ENCODE results near the gene KPNA3. TPM values are rescaled to one million over a fixed set of nuclear protein-coding genes. Genes with fewer than 3 reads are reported as not detected.

KPNA3 gene
- total and polyA plus RNA-seq, 7 experiments from 2014 or later = 17.0 to 38.7 (median 19.6) TPM

GRCh38 chr13:49664606-49665005 is 127.9 kb downstream of the KPNA3 start:
- DNase-seq = no peak
- no peaks in the 10 kb centered on the region for H3K4me1 ChIP-seq (ENCODE audit: control insufficient read depth in 2 of 2, insufficient read depth in 2 of 2, low read length in 2 of 2)
- H3K9me3 ChIP-seq (ENCODE audit: control insufficient read depth in 2 of 3, low read length in 3 of 3) = no peaks in the 10 kb centered on the region
- no peak for ATAC-seq
- H3K4me3 Mint-ChIP-seq = no peak overlapping the region
- CTCF ChIA-PET = no interaction called here
- no peaks in the 10 kb centered on the region for H3K9me3 Mint-ChIP-seq
- no peak overlapping the region for H3K27ac ChIP-seq (ENCODE audit: low read depth, low read length)
- peaks cover 23 to 59% (median 35%) of the 10 kb centered on the region in 5 donors for H3K36me3 Mint-ChIP-seq
- H3K4me3 ChIP-seq (ENCODE audit: low read length) = no peak overlapping the region
- H3K27ac Mint-ChIP-seq = no peak overlapping the region
- POLR2A ChIA-PET = no interaction called here
- H3K27me3 ChIP-seq (ENCODE audit: control insufficient read depth in 2 of 2, insufficient read depth in 2 of 2, low read length in 2 of 2) = no peaks in the 10 kb centered on the region
- H3K4me1 Mint-ChIP-seq = peaks cover 0 to 3% (median 0%) of the 10 kb centered on the region in 7 donors
- H3K27me3 Mint-ChIP-seq = no peaks in the 10 kb centered on the region
- intact Hi-C loops (cut with micrococcal nuclease) = no loop called here
- peaks cover 0 to 40% (median 0%) of the 10 kb centered on the region in 3 experiments for H3K36me3 ChIP-seq (ENCODE audit: control insufficient read depth in 2 of 3, insufficient read depth in 3 of 3, low read length in 3 of 3)

GRCh38 chr13:49657241-49657641 is 135.2 kb downstream of the KPNA3 start:
- peaks cover 11 to 25% (median 17%) of the 10 kb centered on the region in 5 donors for H3K36me3 Mint-ChIP-seq
- no peaks in the 10 kb centered on the region for H3K9me3 ChIP-seq (ENCODE audit: control insufficient read depth in 2 of 3, low read length in 3 of 3)
- H3K27ac Mint-ChIP-seq = no peak overlapping the region
- no peaks in the 10 kb centered on the region for H3K9me3 Mint-ChIP-seq
- H3K27me3 ChIP-seq (ENCODE audit: control insufficient read depth in 2 of 2, insufficient read depth in 2 of 2, low read length in 2 of 2) = no peaks in the 10 kb centered on the region
- ATAC-seq (no peak), DNase-seq (no peak)
- H3K4me3 ChIP-seq (ENCODE audit: low read length) = no peak overlapping the region
- POLR2A ChIA-PET = no interaction called here
- CTCF ChIA-PET = no interaction called here
- no peaks in the 10 kb centered on the region for H3K4me1 ChIP-seq (ENCODE audit: control insufficient read depth in 2 of 2, insufficient read depth in 2 of 2, low read length in 2 of 2)
- peaks cover 0 to 19% (median 0%) of the 10 kb centered on the region in 3 experiments for H3K36me3 ChIP-seq (ENCODE audit: control insufficient read depth in 2 of 3, insufficient read depth in 3 of 3, low read length in 3 of 3)
- H3K27me3 Mint-ChIP-seq = no peaks in the 10 kb centered on the region
- H3K4me1 Mint-ChIP-seq = peaks cover 0 to 3% (median 0%) of the 10 kb centered on the region in 7 donors
- H3K27ac ChIP-seq (ENCODE audit: low read depth, low read length) = no peak overlapping the region
- intact Hi-C loops (cut with micrococcal nuclease) = no loop called here
- no peak overlapping the region for H3K4me3 Mint-ChIP-seq

GRCh38 chr13:49655906-49656305 is 136.6 kb downstream of the KPNA3 start:
- H3K4me3 ChIP-seq (ENCODE audit: low read length) = no peak overlapping the region
- Mint-ChIP-seq H3K4me1 (peaks cover 0 to 3% (median 0%) of the 10 kb centered on the region in 7 donors), H3K27ac (no peak overlapping the region), H3K9me3 (no peaks in the 10 kb centered on the region), H3K36me3 (peaks cover 2 to 15% (median 9%) of the 10 kb centered on the region in 5 donors), H3K27me3 (no peaks in the 10 kb centered on the region), H3K4me3 (no peak overlapping the region)
- intact Hi-C loops (cut with micrococcal nuclease) = no loop called here
- DNase-seq = no peak
- no peak for ATAC-seq
- H3K4me1 ChIP-seq (ENCODE audit: control insufficient read depth in 2 of 2, insufficient read depth in 2 of 2, low read length in 2 of 2) = no peaks in the 10 kb centered on the region
- no peak overlapping the region for H3K27ac ChIP-seq (ENCODE audit: low read depth, low read length)
- ChIA-PET POLR2A (no interaction called here), CTCF (interaction anchor here (0.7 kb wide), 1 partner anchor 12 kb away, joined by 3 read pairs; no protein-coding TSS in a partner anchor)
- no peaks in the 10 kb centered on the region for H3K27me3 ChIP-seq (ENCODE audit: control insufficient read depth in 2 of 2, insufficient read depth in 2 of 2, low read length in 2 of 2)
- no peaks in the 10 kb centered on the region for H3K9me3 ChIP-seq (ENCODE audit: control insufficient read depth in 2 of 3, low read length in 3 of 3)
- H3K36me3 ChIP-seq (ENCODE audit: control insufficient read depth in 2 of 3, insufficient read depth in 3 of 3, low read length in 3 of 3) = peaks cover 0 to 9% (median 0%) of the 10 kb centered on the region in 3 experiments

GRCh38 chr13:49654011-49654410 is 138.5 kb downstream of the KPNA3 start:
- Histone ChIP-seq H3K4me1 (ENCODE audit: control insufficient read depth in 2 of 2, insufficient read depth in 2 of 2, low read length in 2 of 2) (no peaks in the 10 kb centered on the region), H3K27me3 (ENCODE audit: control insufficient read depth in 2 of 2, insufficient read depth in 2 of 2, low read length in 2 of 2) (no peaks in the 10 kb centered on the region), H3K27ac (ENCODE audit: low read depth, low read length) (no peak overlapping the region), H3K9me3 (ENCODE audit: control insufficient read depth in 2 of 3, low read length in 3 of 3) (no peaks in the 10 kb centered on the region), H3K4me3 (ENCODE audit: low read length) (no peak overlapping the region), H3K36me3 (ENCODE audit: control insufficient read depth in 2 of 3, insufficient read depth in 3 of 3, low read length in 3 of 3) (no peaks in the 10 kb centered on the region)
- Mint-ChIP-seq H3K9me3 (no peaks in the 10 kb centered on the region), H3K4me1 (peaks cover 0 to 7% (median 0%) of the 10 kb centered on the region in 7 donors), H3K4me3 (no peak overlapping the region), H3K27me3 (no peaks in the 10 kb centered on the region), H3K27ac (no peak overlapping the region), H3K36me3 (peaks cover 0 to 11% (median 6%) of the 10 kb centered on the region in 5 donors)
- no peak for DNase-seq
- intact Hi-C loops (cut with micrococcal nuclease) = loop anchor here in 1 of 2 donors (5.0 kb wide), 1 partner anchor 193 kb away; no protein-coding TSS in a partner anchor
- CTCF ChIA-PET = no interaction called here
- POLR2A ChIA-PET = no interaction called here
- ATAC-seq = no peak

- H3K4me3 Mint-ChIP-seq = no peak overlapping the region
- ATAC-seq = no peak
- DNase-seq = no peak
- H3K4me1 Mint-ChIP-seq = peaks cover 0 to 7% (median 0%) of the 10 kb centered on the region in 7 donors
- intact Hi-C loops (cut with micrococcal nuclease) = loop anchor here in 1 of 2 donors (5.0 kb wide), 1 partner anchor 194 kb away; no protein-coding TSS in a partner anchor
- H3K36me3 Mint-ChIP-seq = peaks cover 0 to 8% (median 6%) of the 10 kb centered on the region in 5 donors
- H3K9me3 Mint-ChIP-seq = no peaks in the 10 kb centered on the region
- no peak overlapping the region for H3K4me3 ChIP-seq (ENCODE audit: low read length)
- ChIA-PET CTCF (no interaction called here), POLR2A (no interaction called here)
- H3K27ac ChIP-seq (ENCODE audit: low read depth, low read length) = no peak overlapping the region
- no peaks in the 10 kb centered on the region for H3K36me3 ChIP-seq (ENCODE audit: control insufficient read depth in 2 of 3, insufficient read depth in 3 of 3, low read length in 3 of 3)
- H3K27me3 Mint-ChIP-seq = no peaks in the 10 kb centered on the region
- no peak overlapping the region for H3K27ac Mint-ChIP-seq
- H3K9me3 ChIP-seq (ENCODE audit: control insufficient read depth in 2 of 3, low read length in 3 of 3) = no peaks in the 10 kb centered on the region
- H3K4me1 ChIP-seq (ENCODE audit: control insufficient read depth in 2 of 2, insufficient read depth in 2 of 2, low read length in 2 of 2) = no peaks in the 10 kb centered on the region
- no peaks in the 10 kb centered on the region for H3K27me3 ChIP-seq (ENCODE audit: control insufficient read depth in 2 of 2, insufficient read depth in 2 of 2, low read length in 2 of 2)
Measured at GRCh38 chr13:49653478-49653877, 139.0 kb downstream of the KPNA3 start.

- Histone ChIP-seq H3K27ac (ENCODE audit: low read depth, low read length) (no peak overlapping the region), H3K36me3 (ENCODE audit: control insufficient read depth in 2 of 3, insufficient read depth in 3 of 3, low read length in 3 of 3) (no peaks in the 10 kb centered on the region), H3K9me3 (ENCODE audit: control insufficient read depth in 2 of 3, low read length in 3 of 3) (no peaks in the 10 kb centered on the region), H3K27me3 (ENCODE audit: control insufficient read depth in 2 of 2, insufficient read depth in 2 of 2, low read length in 2 of 2) (no peaks in the 10 kb centered on the region), H3K4me3 (ENCODE audit: low read length) (no peak overlapping the region), H3K4me1 (ENCODE audit: control insufficient read depth in 2 of 2, insufficient read depth in 2 of 2, low read length in 2 of 2) (no peaks in the 10 kb centered on the region)
- H3K36me3 Mint-ChIP-seq = peaks cover 0 to 5% (median 0%) of the 10 kb centered on the region in 5 donors
- no peak overlapping the region for H3K27ac Mint-ChIP-seq
- no peaks in the 10 kb centered on the region for H3K27me3 Mint-ChIP-seq
- POLR2A ChIA-PET = no interaction called here
- intact Hi-C loops (cut with micrococcal nuclease) = loop anchor here (1.0 to 5.0 kb wide), 2 partner anchors 195 to 196 kb away; no protein-coding TSS in a partner anchor
- H3K4me3 Mint-ChIP-seq = no peak overlapping the region
- no peaks in the 10 kb centered on the region for H3K9me3 Mint-ChIP-seq
- H3K4me1 Mint-ChIP-seq = peaks cover 0 to 7% (median 0%) of the 10 kb centered on the region in 7 donors
- ATAC-seq (peak; percentile 60), DNase-seq (no peak)
- CTCF ChIA-PET = no interaction called here
Measured at GRCh38 chr13:49652355-49653305, 139.9 kb downstream of the KPNA3 start.

All from naive thymus-derived CD4-positive, alpha-beta T cell (primary cell).